ENCODE data around the gene SUMO1.

- TF ChIP-seq CTCF (IDR thresholded peaks at IDR 0.05 in 8 of 11, conservative IDR thresholded peaks at IDR 0.05 in 3 of 11) (no peak), POLR2A (IDR thresholded peaks at IDR 0.05) (no peak)
Observed at GRCh38 chr2:202185156-202185555, 53.2 kb downstream of the SUMO1 start.
